H9 (cell line): ENCODE results near the gene MTG2. TPM values are rescaled to one million over a fixed set of nuclear protein-coding genes. Genes with fewer than 3 reads are reported as not detected.

Source experiments
- DNase-seq: peaks from one replicate; pipeline ENCODE4 v3.0.0-alpha.2; 2017
- H2AFZ ChIP-seq: one replicate; pipeline ENCODE4 v1.6.1; 2013; ENCODE audit warnings: mild to moderate bottlenecking, low read length, control low read depth, moderate library complexity
- H2AK5ac ChIP-seq: 2 replicates; pipeline ENCODE4 v1.6.1; 2013; ENCODE audit warnings: low read length, control low read depth, mixed read lengths; ENCODE audit not compliant: insufficient read length
- H2BK120ac ChIP-seq: one replicate; pipeline ENCODE4 v1.6.1; 2013; ENCODE audit warnings: low read depth, mild to moderate bottlenecking, low read length, control low read depth, inconsistent platforms; ENCODE audit not compliant: poor library complexity, severe bottlenecking
- H2BK12ac ChIP-seq: 2 replicates; pipeline ENCODE4 v1.6.1; 2013; ENCODE audit warnings: low read length, control low read depth, mixed read lengths, low read depth; ENCODE audit not compliant: insufficient read length
- H2BK15ac ChIP-seq: 2 replicates; pipeline ENCODE4 v1.6.1; 2013; ENCODE audit warnings: low read depth, low read length, control low read depth
- H2BK20ac ChIP-seq: one replicate; pipeline ENCODE4 v1.6.1; 2013; ENCODE audit warnings: low read depth, mild to moderate bottlenecking, low read length, control low read depth, inconsistent platforms; ENCODE audit not compliant: poor library complexity, severe bottlenecking
- H2BK5ac ChIP-seq: 2 replicates; pipeline ENCODE4 v1.6.1; 2013; ENCODE audit warnings: low read length, control low read depth, mixed read lengths; ENCODE audit not compliant: insufficient read length
- H3K14ac ChIP-seq: 2 replicates; pipeline ENCODE4 v1.6.1; 2013; ENCODE audit warnings: low read length, control low read depth; ENCODE audit not compliant: insufficient read depth
- H3K18ac ChIP-seq: 2 replicates; pipeline ENCODE4 v1.6.1; 2013; ENCODE audit warnings: low read depth, mild to moderate bottlenecking, mixed read lengths, low read length, control low read depth; ENCODE audit not compliant: insufficient read length
- H3K23ac ChIP-seq: 2 replicates; pipeline ENCODE4 v1.6.1; 2013; ENCODE audit warnings: low read length, control low read depth, mixed read lengths, low read depth; ENCODE audit not compliant: insufficient read length
- H3K23me2 ChIP-seq: 2 replicates; pipeline ENCODE4 v1.6.1; 2013; ENCODE audit warnings: low read depth, mild to moderate bottlenecking, mixed read lengths, low read length, control low read depth; ENCODE audit not compliant: insufficient read length, poor library complexity, severe bottlenecking
- H3K27ac ChIP-seq: 2 replicates; pipeline ENCODE4 v1.5.1; 2013; ENCODE audit warnings: low read length, control low read depth, mixed read lengths, low read depth; ENCODE audit not compliant: insufficient read length
- H3K27me3 ChIP-seq: 2 replicates; pipeline ENCODE4 v1.6.1; 2013; ENCODE audit warnings: low read length, control low read depth, inconsistent platforms; ENCODE audit not compliant: insufficient read depth
- H3K4ac ChIP-seq: 2 replicates; pipeline ENCODE4 v1.6.1; 2013; ENCODE audit warnings: low read depth, mild to moderate bottlenecking, control low read depth, inconsistent platforms, low read length, moderate library complexity
- H3K4me1 ChIP-seq: 2 replicates; pipeline ENCODE4 v1.6.1; 2013; ENCODE audit warnings: low read length, control low read depth, inconsistent platforms; ENCODE audit not compliant: insufficient read depth
- H3K4me2 ChIP-seq: 2 replicates; pipeline ENCODE4 v1.6.1; 2013; ENCODE audit warnings: low read length, control low read depth, mixed read lengths; ENCODE audit not compliant: insufficient read length, insufficient read depth
- H3K56ac ChIP-seq: 2 replicates; pipeline ENCODE4 v1.6.1; 2013; ENCODE audit warnings: low read depth, mild to moderate bottlenecking, mixed read lengths, low read length, control low read depth; ENCODE audit not compliant: insufficient read length
- H3K79me1 ChIP-seq: 2 replicates; pipeline ENCODE4 v1.6.1; 2013; ENCODE audit warnings: low read depth, mild to moderate bottlenecking, moderate library complexity, low read length, control low read depth, inconsistent platforms; ENCODE audit not compliant: insufficient read depth, poor library complexity, severe bottlenecking
- H3K79me2 ChIP-seq: 2 replicates; pipeline ENCODE4 v1.6.1; 2013; ENCODE audit warnings: low read length, control low read depth, inconsistent platforms; ENCODE audit not compliant: insufficient read depth
- H3K9ac ChIP-seq: 2 replicates; pipeline ENCODE4 v1.6.1; 2013; ENCODE audit warnings: low read length, control low read depth, mixed read lengths; ENCODE audit not compliant: insufficient read length; ENCODE audit errors: extremely low read depth
- H3K9me3 ChIP-seq: one replicate; pipeline ENCODE4 v1.6.1; 2013; ENCODE audit warnings: low read depth, low read length, inconsistent platforms; ENCODE audit not compliant: control insufficient read depth
- H3T11ph ChIP-seq: one replicate; pipeline ENCODE4 v1.6.1; 2013; ENCODE audit warnings: mild to moderate bottlenecking, low read length, control low read depth, inconsistent platforms
- H4K20me1 ChIP-seq: one replicate; pipeline ENCODE4 v1.6.1; 2013; ENCODE audit not compliant: control insufficient read depth, insufficient read length, insufficient read depth
- H4K5ac ChIP-seq: 2 replicates; pipeline ENCODE4 v1.6.1; 2013; ENCODE audit warnings: low read depth, mild to moderate bottlenecking, mixed read lengths, low read length, control low read depth; ENCODE audit not compliant: insufficient read length
- H4K8ac ChIP-seq: replicated peaks from 2 replicates; pipeline ENCODE4 v1.6.1; 2013; ENCODE audit warnings: low read length, control low read depth, mixed read lengths, low read depth; ENCODE audit not compliant: insufficient read length
- H4K91ac ChIP-seq: 2 replicates; pipeline ENCODE4 v1.6.1; 2013; ENCODE audit warnings: low read depth, mild to moderate bottlenecking, moderate library complexity, mixed read lengths, low read length, control low read depth; ENCODE audit not compliant: insufficient read length
- H3K27ac Mint-ChIP-seq, 3 experiments: 2 replicates in 2 of 3; 3 replicates in 1 of 3; pipeline ENCODE4 v1.8.0; 2020 to 2021; ENCODE audit warnings: mixed read lengths in 3 of 3, mild to moderate bottlenecking in 1 of 3, moderate library complexity in 1 of 3
- H3K27me3 Mint-ChIP-seq: 2 replicates; pipeline ENCODE4 v1.8.0; 2021; ENCODE audit warnings: low read depth, mild to moderate bottlenecking, moderate library complexity, mixed read lengths
- H3K36me3 Mint-ChIP-seq, 3 experiments: 2 replicates in 2 of 3; 3 replicates in 1 of 3; pipeline ENCODE4 v1.8.0; 2020 to 2021; ENCODE audit warnings: low read depth in 3 of 3, mixed read lengths in 3 of 3; ENCODE audit not compliant: insufficient read depth in 1 of 3
- H3K4me1 Mint-ChIP-seq, 2 experiments: 2 replicates each; pipeline ENCODE4 v1.8.0; 2020; ENCODE audit warnings: mixed read lengths in 2 of 2
- H3K4me3 Mint-ChIP-seq, 2 experiments: 2 replicates in 1 of 2; 3 replicates in 1 of 2; pipeline ENCODE4 v1.8.0; 2020 to 2021; ENCODE audit warnings: mild to moderate bottlenecking in 2 of 2, mixed read lengths in 2 of 2, moderate library complexity in 1 of 2
- H3K9me3 Mint-ChIP-seq, 2 experiments: 2 replicates in 1 of 2; 3 replicates in 1 of 2; pipeline ENCODE4 v1.8.0; 2020; ENCODE audit warnings: mild to moderate bottlenecking in 2 of 2, mixed read lengths in 2 of 2, moderate library complexity in 1 of 2
- WGBS: extraction: QIAGEN DNeasy Blood & Tissue Kit; methylation state at CpG from one replicate; pipeline ENCODE4 v1.1.7; 2013; ENCODE audit warnings: missing lambda C conversion rate, low lambda C conversion rate, mixed read lengths; ENCODE audit not compliant: insufficient read length; ENCODE audit errors: extremely low coverage; 5-methylcytosine and 5-hydroxymethylcytosine counted together
- total RNA-seq: library from RNA; stranded (reverse); gene quantifications from 2 replicates; pipeline ENCODE4 v1.2.1, GENCODE V29; 2021
- TF ChIP-seq, protein P1 (sequence below): fragments of 200-600 bp; sonication (generic); conservative IDR thresholded peaks from 3 replicates; pipeline ENCODE4 v1.8.0; 2021; ENCODE audit warnings: antibody characterized with exemption, mild to moderate bottlenecking

Gene MTG2
- total RNA-seq, 1 experiment from 2014 or later: 25.1 TPM

DNA sequence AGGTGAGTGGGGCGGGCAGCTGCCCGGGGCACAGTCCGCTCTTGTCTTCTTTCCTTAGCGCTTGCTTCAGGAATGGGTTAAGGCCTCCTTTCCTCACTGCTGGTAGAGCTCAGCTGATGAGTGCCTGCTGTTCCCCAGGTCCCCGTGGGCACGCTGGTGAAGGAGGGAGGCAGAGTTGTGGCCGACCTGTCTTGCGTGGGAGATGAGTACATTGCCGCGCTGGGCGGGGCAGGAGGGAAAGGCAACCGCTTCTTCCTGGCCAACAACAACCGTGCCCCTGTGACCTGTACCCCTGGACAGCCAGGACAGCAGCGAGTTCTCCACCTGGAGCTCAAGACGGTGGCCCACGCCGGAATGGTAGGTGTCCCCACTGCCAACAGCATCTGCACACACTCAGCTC, 15.7 kb downstream of the MTG2 start:
- Histone ChIP-seq H3T11ph (no peak overlapping the region), H3K27me3 (no peaks in the 10 kb centered on the region), H3K9ac (no peak overlapping the region), H2BK120ac (no peak overlapping the region), H4K5ac (no peak overlapping the region), H2BK15ac (no peak overlapping the region), H3K4me1 (no peaks in the 10 kb centered on the region), H4K8ac (no peak overlapping the region), H2BK20ac (no peak overlapping the region), H3K27ac (no peak overlapping the region), H3K4ac (no peak overlapping the region), H3K23ac (no peak overlapping the region), H3K18ac (no peak overlapping the region), H3K79me1 (no peaks in the 10 kb centered on the region), H3K4me2 (no peak overlapping the region), H3K79me2 (no peaks in the 10 kb centered on the region), H2BK5ac (no peak overlapping the region), H3K23me2 (no peaks in the 10 kb centered on the region), H2AK5ac (no peak overlapping the region), H4K91ac (no peak overlapping the region), H3K14ac (no peak overlapping the region), H2AFZ (no peak overlapping the region), H2BK12ac (no peak overlapping the region), H4K20me1 (no peaks in the 10 kb centered on the region), H3K56ac (no peak overlapping the region), H3K9me3 (no peaks in the 10 kb centered on the region)
- no peak overlapping the region for H3K4me3 Mint-ChIP-seq
- DNase-seq: no peak
- TF ChIP-seq, protein P1, sequence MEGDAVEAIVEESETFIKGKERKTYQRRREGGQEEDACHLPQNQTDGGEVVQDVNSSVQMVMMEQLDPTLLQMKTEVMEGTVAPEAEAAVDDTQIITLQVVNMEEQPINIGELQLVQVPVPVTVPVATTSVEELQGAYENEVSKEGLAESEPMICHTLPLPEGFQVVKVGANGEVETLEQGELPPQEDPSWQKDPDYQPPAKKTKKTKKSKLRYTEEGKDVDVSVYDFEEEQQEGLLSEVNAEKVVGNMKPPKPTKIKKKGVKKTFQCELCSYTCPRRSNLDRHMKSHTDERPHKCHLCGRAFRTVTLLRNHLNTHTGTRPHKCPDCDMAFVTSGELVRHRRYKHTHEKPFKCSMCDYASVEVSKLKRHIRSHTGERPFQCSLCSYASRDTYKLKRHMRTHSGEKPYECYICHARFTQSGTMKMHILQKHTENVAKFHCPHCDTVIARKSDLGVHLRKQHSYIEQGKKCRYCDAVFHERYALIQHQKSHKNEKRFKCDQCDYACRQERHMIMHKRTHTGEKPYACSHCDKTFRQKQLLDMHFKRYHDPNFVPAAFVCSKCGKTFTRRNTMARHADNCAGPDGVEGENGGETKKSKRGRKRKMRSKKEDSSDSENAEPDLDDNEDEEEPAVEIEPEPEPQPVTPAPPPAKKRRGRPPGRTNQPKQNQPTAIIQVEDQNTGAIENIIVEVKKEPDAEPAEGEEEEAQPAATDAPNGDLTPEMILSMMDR: no peak
- no peaks in the 10 kb centered on the region for H3K9me3 Mint-ChIP-seq
- H3K36me3 Mint-ChIP-seq: peaks cover 24 to 53% (median 51%) of the 10 kb centered on the region in 3 experiments; a peak in 6 of 7 replicates
- no peaks in the 10 kb centered on the region for H3K27me3 Mint-ChIP-seq
- H3K4me1 Mint-ChIP-seq: no peaks in the 10 kb centered on the region
- H3K27ac Mint-ChIP-seq: peak overlapping the region in 1 of 3 experiments; percentile 33; a peak in 1 of 7 replicates
- WGBS: no CpG with 5 or more reads among the region's 17 CpGs
